ENCODE measurements around the gene MS4A6A. TPM values are rescaled to one million over a fixed set of nuclear protein-coding genes. Genes with fewer than 3 reads are reported as not detected.

Gene MS4A6A
- total RNA-seq, 1 donor from 2014 or later: 112 TPM

- Histone ChIP-seq H3K4me1 (no peaks in the 10 kb centered on the region), H3K27ac (no peak overlapping the region), H3K4me3 (no peak overlapping the region), H3K27me3 (no peaks in the 10 kb centered on the region), H3K9me3 (no peaks in the 10 kb centered on the region), H3K36me3 (no peaks in the 10 kb centered on the region)
- ATAC-seq (no peak), DNase-seq (no peak)
- TF ChIP-seq CTCF (IDR thresholded peaks at IDR 0.05): no peak
- intact Hi-C loops (cut with DNase I): no loop called here
Observed at GRCh38 chr11:60214386-60214785, 31.5 kb upstream of the MS4A6A start.

- Histone ChIP-seq H3K4me3 (no peak overlapping the region), H3K27ac (no peak overlapping the region), H3K27me3 (no peaks in the 10 kb centered on the region), H3K4me1 (no peaks in the 10 kb centered on the region), H3K9me3 (no peaks in the 10 kb centered on the region), H3K36me3 (no peaks in the 10 kb centered on the region)
- DNase-seq: no peak
- intact Hi-C loops (cut with DNase I): no loop called here
- TF ChIP-seq CTCF (IDR thresholded peaks at IDR 0.05): no peak
- no peak for ATAC-seq
Observed at GRCh38 chr11:60211206-60211605, 28.3 kb upstream of the MS4A6A start.

- intact Hi-C loops (cut with DNase I): no loop called here
- no peak for TF ChIP-seq CTCF (IDR thresholded peaks at IDR 0.05)
- Histone ChIP-seq H3K9me3 (no peaks in the 10 kb centered on the region), H3K4me1 (no peaks in the 10 kb centered on the region), H3K27me3 (no peaks in the 10 kb centered on the region), H3K4me3 (no peak overlapping the region), H3K27ac (no peak overlapping the region), H3K36me3 (no peaks in the 10 kb centered on the region)
- ATAC-seq (no peak), DNase-seq (no peak)
Observed at GRCh38 chr11:60209977-60210376, 27.1 kb upstream of the MS4A6A start.

- TF ChIP-seq CTCF (IDR thresholded peaks at IDR 0.05): no peak
- Histone ChIP-seq H3K4me3 (no peak overlapping the region), H3K4me1 (no peaks in the 10 kb centered on the region), H3K36me3 (no peaks in the 10 kb centered on the region), H3K9me3 (no peaks in the 10 kb centered on the region), H3K27me3 (no peaks in the 10 kb centered on the region), H3K27ac (no peak overlapping the region)
- intact Hi-C loops (cut with DNase I): no loop called here
- ATAC-seq (no peak), DNase-seq (no peak)
Observed at GRCh38 chr11:60208951-60209350, 26.1 kb upstream of the MS4A6A start.

- ATAC-seq (no peak), DNase-seq (no peak)
- Histone ChIP-seq H3K27ac (no peak overlapping the region), H3K4me1 (no peaks in the 10 kb centered on the region), H3K4me3 (no peak overlapping the region), H3K36me3 (no peaks in the 10 kb centered on the region), H3K9me3 (no peaks in the 10 kb centered on the region), H3K27me3 (no peaks in the 10 kb centered on the region)
- no peak for TF ChIP-seq CTCF (IDR thresholded peaks at IDR 0.05)
- intact Hi-C loops (cut with DNase I): no loop called here
Observed at GRCh38 chr11:60208146-60208895, 25.4 kb upstream of the MS4A6A start.

- Histone ChIP-seq H3K36me3 (no peaks in the 10 kb centered on the region), H3K4me1 (no peaks in the 10 kb centered on the region), H3K27me3 (no peaks in the 10 kb centered on the region), H3K4me3 (no peak overlapping the region), H3K27ac (no peak overlapping the region), H3K9me3 (no peaks in the 10 kb centered on the region)
- DNase-seq: no peak
- no peak for TF ChIP-seq CTCF (IDR thresholded peaks at IDR 0.05)
- ATAC-seq: no peak
- intact Hi-C loops (cut with DNase I): no loop called here
Observed at GRCh38 chr11:60206616-60207015, 23.7 kb upstream of the MS4A6A start.
